ENCODE measurements around the gene RMRP. TPM values are rescaled to one million over a fixed set of nuclear protein-coding genes. Genes with fewer than 3 reads are reported as not detected.

RMRP gene
- total and polyA plus RNA-seq, 9 of the 15 experiments (the other 6 are each of a cell fraction or from before 2014, with no cell fraction given): 75.7 to 89,974 (median 13,378) TPM; not detected in 3

DNA sequence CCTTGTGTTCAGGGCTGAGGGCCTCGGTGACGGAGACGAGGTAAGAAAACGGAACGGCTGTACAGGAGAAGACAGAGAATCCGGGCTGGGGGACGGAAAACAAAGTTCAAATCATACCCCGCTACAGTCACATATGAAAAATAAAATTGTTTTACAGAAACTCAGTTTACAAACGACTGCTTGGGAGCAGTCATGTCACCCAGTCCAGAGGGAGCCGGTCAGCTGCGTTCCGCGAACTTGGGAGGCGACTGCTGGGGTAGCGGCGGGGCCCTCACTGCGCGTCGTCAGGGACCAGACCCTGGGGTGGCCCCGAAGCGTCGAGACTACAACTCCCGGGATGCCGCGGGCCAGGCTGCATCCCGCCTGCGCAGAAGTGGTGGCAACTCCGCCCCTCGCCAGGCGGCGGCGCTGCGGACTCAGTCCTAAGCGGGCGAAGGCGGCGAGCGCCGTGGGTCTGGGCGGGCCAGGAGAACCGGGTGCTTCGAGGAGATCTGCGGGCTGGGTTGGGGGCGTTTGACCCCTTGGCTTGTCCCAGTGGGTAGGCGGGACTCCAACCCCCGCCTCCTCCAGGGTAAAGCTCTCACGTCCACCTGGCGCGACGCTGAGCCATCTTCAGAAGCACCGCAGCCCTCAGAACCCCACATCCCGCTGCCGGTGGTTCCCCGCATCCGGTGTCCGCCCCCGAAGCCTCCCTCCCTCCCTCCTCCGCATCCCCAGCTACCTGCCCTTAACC is 11.1 kb downstream of the RMRP start (continued):
- TF ChIP-seq SREBF1 (IDR thresholded peaks at IDR 0.05; ENCODE audit: borderline replicate concordance, low read depth, low read length) (no peak), EWSR1 (IDR thresholded peaks at IDR 0.05; ENCODE audit: borderline replicate concordance, low read depth, partially characterized antibody) (no peak), ZFPM2 (CRISPR knock-in tag; IDR thresholded peaks at IDR 0.05) (no peak), ZNF274 (IDR thresholded peaks at IDR 0.05; ENCODE audit: borderline replicate concordance, low read depth, low read length) (no peak), ATF7 (IDR thresholded peaks at IDR 0.05) (peak; percentile 37; the same call in 1 of the 2 replicates), SIX5 (IDR thresholded peaks at IDR 0.05; ENCODE audit: borderline replicate concordance in 1 of 2, insufficient read depth in 1 of 2, low read depth in 1 of 2, low read length in 2 of 2) (peak; percentile 43 to 62; a peak in 2 of 4 replicates), SIN3A (IDR thresholded peaks at IDR 0.05; ENCODE audit: borderline replicate concordance in 2 of 2, control insufficient read depth in 1 of 2, low read depth in 2 of 2, low read length in 2 of 2) (peak in 1 of 2 experiments; percentile 31; a peak in 1 of 4 replicates)
- TF ChIP-seq, protein P1, sequence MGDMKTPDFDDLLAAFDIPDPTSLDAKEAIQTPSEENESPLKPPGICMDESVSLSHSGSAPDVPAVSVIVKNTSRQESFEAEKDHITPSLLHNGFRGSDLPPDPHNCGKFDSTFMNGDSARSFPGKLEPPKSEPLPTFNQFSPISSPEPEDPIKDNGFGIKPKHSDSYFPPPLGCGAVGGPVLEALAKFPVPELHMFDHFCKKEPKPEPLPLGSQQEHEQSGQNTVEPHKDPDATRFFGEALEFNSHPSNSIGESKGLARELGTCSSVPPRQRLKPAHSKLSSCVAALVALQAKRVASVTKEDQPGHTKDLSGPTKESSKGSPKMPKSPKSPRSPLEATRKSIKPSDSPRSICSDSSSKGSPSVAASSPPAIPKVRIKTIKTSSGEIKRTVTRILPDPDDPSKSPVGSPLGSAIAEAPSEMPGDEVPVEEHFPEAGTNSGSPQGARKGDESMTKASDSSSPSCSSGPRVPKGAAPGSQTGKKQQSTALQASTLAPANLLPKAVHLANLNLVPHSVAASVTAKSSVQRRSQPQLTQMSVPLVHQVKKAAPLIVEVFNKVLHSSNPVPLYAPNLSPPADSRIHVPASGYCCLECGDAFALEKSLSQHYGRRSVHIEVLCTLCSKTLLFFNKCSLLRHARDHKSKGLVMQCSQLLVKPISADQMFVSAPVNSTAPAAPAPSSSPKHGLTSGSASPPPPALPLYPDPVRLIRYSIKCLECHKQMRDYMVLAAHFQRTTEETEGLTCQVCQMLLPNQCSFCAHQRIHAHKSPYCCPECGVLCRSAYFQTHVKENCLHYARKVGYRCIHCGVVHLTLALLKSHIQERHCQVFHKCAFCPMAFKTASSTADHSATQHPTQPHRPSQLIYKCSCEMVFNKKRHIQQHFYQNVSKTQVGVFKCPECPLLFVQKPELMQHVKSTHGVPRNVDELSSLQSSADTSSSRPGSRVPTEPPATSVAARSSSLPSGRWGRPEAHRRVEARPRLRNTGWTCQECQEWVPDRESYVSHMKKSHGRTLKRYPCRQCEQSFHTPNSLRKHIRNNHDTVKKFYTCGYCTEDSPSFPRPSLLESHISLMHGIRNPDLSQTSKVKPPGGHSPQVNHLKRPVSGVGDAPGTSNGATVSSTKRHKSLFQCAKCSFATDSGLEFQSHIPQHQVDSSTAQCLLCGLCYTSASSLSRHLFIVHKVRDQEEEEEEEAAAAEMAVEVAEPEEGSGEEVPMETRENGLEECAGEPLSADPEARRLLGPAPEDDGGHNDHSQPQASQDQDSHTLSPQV (IDR thresholded peaks at IDR 0.05): 0 out of 2 replicates have a peak, but pooled peaks have one; percentile 21
- TF ChIP-seq, protein P2, sequence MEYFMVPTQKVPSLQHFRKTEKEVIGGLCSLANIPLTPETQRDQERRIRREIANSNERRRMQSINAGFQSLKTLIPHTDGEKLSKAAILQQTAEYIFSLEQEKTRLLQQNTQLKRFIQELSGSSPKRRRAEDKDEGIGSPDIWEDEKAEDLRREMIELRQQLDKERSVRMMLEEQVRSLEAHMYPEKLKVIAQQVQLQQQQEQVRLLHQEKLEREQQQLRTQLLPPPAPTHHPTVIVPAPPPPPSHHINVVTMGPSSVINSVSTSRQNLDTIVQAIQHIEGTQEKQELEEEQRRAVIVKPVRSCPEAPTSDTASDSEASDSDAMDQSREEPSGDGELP (CRISPR knock-in tag; IDR thresholded peaks at IDR 0.05; ENCODE audit: borderline replicate concordance): peak; percentile 77; the same call in 1 of the 2 replicates
- TF ChIP-seq, protein P3, sequence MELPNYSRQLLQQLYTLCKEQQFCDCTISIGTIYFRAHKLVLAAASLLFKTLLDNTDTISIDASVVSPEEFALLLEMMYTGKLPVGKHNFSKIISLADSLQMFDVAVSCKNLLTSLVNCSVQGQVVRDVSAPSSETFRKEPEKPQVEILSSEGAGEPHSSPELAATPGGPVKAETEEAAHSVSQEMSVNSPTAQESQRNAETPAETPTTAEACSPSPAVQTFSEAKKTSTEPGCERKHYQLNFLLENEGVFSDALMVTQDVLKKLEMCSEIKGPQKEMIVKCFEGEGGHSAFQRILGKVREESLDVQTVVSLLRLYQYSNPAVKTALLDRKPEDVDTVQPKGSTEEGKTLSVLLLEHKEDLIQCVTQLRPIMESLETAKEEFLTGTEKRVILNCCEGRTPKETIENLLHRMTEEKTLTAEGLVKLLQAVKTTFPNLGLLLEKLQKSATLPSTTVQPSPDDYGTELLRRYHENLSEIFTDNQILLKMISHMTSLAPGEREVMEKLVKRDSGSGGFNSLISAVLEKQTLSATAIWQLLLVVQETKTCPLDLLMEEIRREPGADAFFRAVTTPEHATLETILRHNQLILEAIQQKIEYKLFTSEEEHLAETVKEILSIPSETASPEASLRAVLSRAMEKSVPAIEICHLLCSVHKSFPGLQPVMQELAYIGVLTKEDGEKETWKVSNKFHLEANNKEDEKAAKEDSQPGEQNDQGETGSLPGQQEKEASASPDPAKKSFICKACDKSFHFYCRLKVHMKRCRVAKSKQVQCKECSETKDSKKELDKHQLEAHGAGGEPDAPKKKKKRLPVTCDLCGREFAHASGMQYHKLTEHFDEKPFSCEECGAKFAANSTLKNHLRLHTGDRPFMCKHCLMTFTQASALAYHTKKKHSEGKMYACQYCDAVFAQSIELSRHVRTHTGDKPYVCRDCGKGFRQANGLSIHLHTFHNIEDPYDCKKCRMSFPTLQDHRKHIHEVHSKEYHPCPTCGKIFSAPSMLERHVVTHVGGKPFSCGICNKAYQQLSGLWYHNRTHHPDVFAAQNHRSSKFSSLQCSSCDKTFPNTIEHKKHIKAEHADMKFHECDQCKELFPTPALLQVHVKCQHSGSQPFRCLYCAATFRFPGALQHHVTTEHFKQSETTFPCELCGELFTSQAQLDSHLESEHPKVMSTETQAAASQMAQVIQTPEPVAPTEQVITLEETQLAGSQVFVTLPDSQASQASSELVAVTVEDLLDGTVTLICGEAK (IDR thresholded peaks at IDR 0.05): peak; percentile 73
- TF ChIP-seq, protein P3 (CRISPR knock-in tag; IDR thresholded peaks at IDR 0.05): no peak
